ENCODE measurements around the gene PRKN.

GRCh38 chr6:161372422-161372793, 1355.2 kb downstream of the PRKN start:
- TF ChIP-seq, protein P1, sequence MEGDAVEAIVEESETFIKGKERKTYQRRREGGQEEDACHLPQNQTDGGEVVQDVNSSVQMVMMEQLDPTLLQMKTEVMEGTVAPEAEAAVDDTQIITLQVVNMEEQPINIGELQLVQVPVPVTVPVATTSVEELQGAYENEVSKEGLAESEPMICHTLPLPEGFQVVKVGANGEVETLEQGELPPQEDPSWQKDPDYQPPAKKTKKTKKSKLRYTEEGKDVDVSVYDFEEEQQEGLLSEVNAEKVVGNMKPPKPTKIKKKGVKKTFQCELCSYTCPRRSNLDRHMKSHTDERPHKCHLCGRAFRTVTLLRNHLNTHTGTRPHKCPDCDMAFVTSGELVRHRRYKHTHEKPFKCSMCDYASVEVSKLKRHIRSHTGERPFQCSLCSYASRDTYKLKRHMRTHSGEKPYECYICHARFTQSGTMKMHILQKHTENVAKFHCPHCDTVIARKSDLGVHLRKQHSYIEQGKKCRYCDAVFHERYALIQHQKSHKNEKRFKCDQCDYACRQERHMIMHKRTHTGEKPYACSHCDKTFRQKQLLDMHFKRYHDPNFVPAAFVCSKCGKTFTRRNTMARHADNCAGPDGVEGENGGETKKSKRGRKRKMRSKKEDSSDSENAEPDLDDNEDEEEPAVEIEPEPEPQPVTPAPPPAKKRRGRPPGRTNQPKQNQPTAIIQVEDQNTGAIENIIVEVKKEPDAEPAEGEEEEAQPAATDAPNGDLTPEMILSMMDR (IDR thresholded peaks at IDR 0.05) = no peak
- TF ChIP-seq POLR2A (IDR thresholded peaks at IDR 0.05) = no peak
